ENCODE measurements around the gene MACROH2A1. TPM values are rescaled to one million over a fixed set of nuclear protein-coding genes. Genes with fewer than 3 reads are reported as not detected.

Gene MACROH2A1
- total RNA-seq, result 196 TPM

- ATAC-seq, result peak; percentile 90
Observed at GRCh38 chr5:135398855-135399793, at the start of gene MACROH2A1. Gene MACROH2A1 (minus strand): TSS chr5:135399231. CDS start chr5:135389093, 10,138 bp downstream.

- no peak for ATAC-seq
Observed at GRCh38 chr5:135448071-135448739, 49.2 kb upstream of the MACROH2A1 start.

GRCh38 chr5:135447298-135447929, 48.4 kb upstream of the MACROH2A1 start, which contains the start of gene DCANP1:
Gene DCANP1 (minus strand): TSS chr5:135447348. CDS start chr5:135447108, 240 bp downstream.
- no peak for ATAC-seq

DNA sequence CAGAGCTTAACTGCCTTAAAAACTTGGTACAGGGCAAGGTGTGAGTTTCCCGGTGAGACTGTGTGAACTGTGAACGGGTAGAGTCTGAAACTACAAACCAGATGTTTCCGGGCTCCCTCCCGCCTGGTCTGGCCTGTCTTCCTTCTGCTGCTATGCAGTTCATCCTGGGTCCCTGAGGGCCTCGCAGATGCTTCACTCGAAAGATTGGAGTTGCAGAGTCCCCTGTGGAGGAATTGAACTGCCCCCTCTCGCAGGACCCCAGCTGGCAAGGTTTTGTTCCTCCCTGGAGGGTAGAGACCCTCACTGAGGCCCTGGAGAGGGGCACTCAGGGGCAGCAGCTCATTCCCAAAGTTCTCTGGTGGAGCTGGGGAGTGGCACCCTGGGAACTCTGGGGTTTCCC, 47.6 kb upstream of the MACROH2A1 start:
- no peak for ATAC-seq

- ATAC-seq, result no peak
Observed at GRCh38 chr5:135446206-135446605, 47.2 kb upstream of the MACROH2A1 start.

DNA sequence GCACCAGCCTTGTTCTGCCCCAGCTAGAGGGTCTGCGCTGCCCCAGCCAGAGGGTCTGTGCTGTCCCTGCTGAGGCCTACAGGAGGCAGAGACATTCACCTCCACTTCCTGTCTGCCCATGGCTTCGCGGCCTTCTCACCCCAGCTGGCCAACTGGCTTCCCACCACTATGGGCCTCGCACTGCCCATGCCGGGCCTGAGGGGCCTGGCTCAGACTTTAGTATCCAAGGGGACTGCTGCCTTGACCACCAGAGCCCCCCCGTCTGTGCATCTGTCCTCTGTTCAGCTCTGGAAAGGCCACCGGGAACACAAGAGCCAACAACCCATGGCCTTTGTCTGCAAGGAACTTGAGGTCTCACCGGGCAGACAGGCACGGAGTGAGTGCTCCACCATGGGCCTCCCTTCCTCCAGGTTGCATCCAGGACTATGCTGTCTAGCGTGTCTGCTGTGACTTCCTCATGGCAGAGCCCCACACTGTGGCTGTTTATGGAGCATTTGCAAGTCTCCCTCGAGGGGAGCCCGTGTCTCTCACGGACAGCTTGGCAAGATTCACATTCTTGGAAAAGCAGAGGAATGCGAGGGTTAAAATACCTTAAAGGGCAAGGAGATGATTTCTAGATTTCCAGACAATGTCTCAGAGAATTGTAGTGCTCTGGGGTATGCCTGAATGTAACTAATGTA, 46.4 kb upstream of the MACROH2A1 start:
- ATAC-seq, result no peak

- ATAC-seq, result no peak
Observed at GRCh38 chr5:135444881-135445280, 45.9 kb upstream of the MACROH2A1 start.

GRCh38 chr5:135444360-135444759, 45.3 kb upstream of the MACROH2A1 start:
- ATAC-seq, result no peak

- no peak for ATAC-seq
Observed at GRCh38 chr5:135443161-135443960, 44.3 kb upstream of the MACROH2A1 start.

GRCh38 chr5:135442431-135443160, 43.6 kb upstream of the MACROH2A1 start:
- ATAC-seq, result no peak

GRCh38 chr5:135441919-135442318, 42.9 kb upstream of the MACROH2A1 start:
- ATAC-seq, result no peak

- no peak for ATAC-seq
Observed at GRCh38 chr5:135441350-135441831, 42.4 kb upstream of the MACROH2A1 start.

- no peak for ATAC-seq
Observed at GRCh38 chr5:135440916-135441315, 41.9 kb upstream of the MACROH2A1 start.

- no peak for ATAC-seq
Observed at GRCh38 chr5:135439231-135440205, 40.5 kb upstream of the MACROH2A1 start.

GRCh38 chr5:135438636-135439221, 39.7 kb upstream of the MACROH2A1 start:
- ATAC-seq, result no peak

- ATAC-seq, result no peak
Observed at GRCh38 chr5:135437796-135438560, 38.9 kb upstream of the MACROH2A1 start.

DNA sequence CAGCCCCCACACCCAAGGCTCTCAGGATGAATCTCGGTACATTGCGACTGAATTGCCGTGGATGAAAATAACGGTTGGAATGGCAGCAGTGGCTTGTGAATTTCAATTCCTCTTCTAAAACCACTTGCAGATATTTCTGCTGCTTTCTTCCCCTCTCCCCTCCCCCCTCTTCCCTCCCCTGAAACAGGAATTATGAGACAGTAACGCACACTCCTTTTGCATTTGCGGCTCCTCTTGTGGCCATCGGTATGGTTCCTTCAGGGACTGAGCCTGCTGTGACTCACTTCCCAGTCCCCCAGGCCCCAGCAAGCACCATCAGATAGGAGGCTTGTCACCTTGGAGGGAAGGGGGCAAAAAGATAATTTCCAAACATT, 38.4 kb upstream of the MACROH2A1 start:
- no peak for ATAC-seq

- ATAC-seq, result no peak
Observed at GRCh38 chr5:135436951-135437418, 38.0 kb upstream of the MACROH2A1 start.
